PC-9 (cell line): ENCODE results near the gene KCNMB2. TPM values are rescaled to one million over a fixed set of nuclear protein-coding genes. Genes with fewer than 3 reads are reported as not detected.

ENCODE experiments used
- BruUV-seq: library from RNA; stranded (reverse); fragments of 400-500 nt; replicated peaks from 2 replicates; lab custom pipeline; 2021; lab: Mats Ljungman, UMichigan
- CTCF ChIA-PET: fragments of 300-600 bp; sonication (Branson Sonifier 250); formaldehyde crosslinking; loops from one replicate; lab custom pipeline; 2022; ENCODE audit warnings: antibody characterized with exemption; lab: Charles Lee
- POLR2A ChIA-PET: fragments of 300-600 bp; sonication (Branson Sonifier 250); formaldehyde crosslinking; loops from one replicate; lab custom pipeline; 2022; ENCODE audit warnings: antibody characterized with exemption; ENCODE audit not compliant: unreplicated experiment; lab: Charles Lee
- DNase-seq, 2 experiments: peaks; one replicate each; pipeline versions ENCODE4 v3.0.0 to v3.0.0-alpha.2; 2015 to 2022; ENCODE audit warnings: mixed read lengths in 1 of 2
- H2AFZ ChIP-seq: fragments of 200-600 bp; sonication (generic); 2 replicates; pipeline ENCODE4 v1.8.1; 2017; ENCODE audit warnings: antibody characterized with exemption
- H3F3A ChIP-seq: fragments of 200-600 bp; sonication (generic); 2 replicates; pipeline ENCODE4 v1.8.1; 2017; ENCODE audit warnings: antibody characterized with exemption, mild to moderate bottlenecking, low read depth; ENCODE audit not compliant: insufficient read depth
- H3K27ac ChIP-seq: fragments of 200-600 bp; sonication (generic); 2 replicates; pipeline ENCODE4 v1.6.1; 2016; ENCODE audit warnings: mixed run types
- H3K27me3 ChIP-seq: fragments of 200-600 bp; sonication (generic); 2 replicates; pipeline ENCODE4 v1.6.1; 2016; ENCODE audit warnings: low read depth, mixed run types; ENCODE audit not compliant: insufficient read depth
- H3K36me3 ChIP-seq: fragments of 200-600 bp; sonication (generic); 2 replicates; pipeline ENCODE4 v1.6.1; 2016; ENCODE audit warnings: low read depth, mixed run types
- H3K4me1 ChIP-seq: fragments of 200-600 bp; sonication (generic); replicated peaks from 2 replicates; pipeline ENCODE4 v1.6.1; 2016; ENCODE audit warnings: mixed run types; ENCODE audit not compliant: insufficient read depth
- H3K4me2 ChIP-seq: fragments of 200-600 bp; sonication (generic); 2 replicates; pipeline ENCODE4 v1.6.1; 2017; ENCODE audit warnings: mixed run types
- H3K4me3 ChIP-seq: fragments of 200-600 bp; sonication (generic); 2 replicates; pipeline ENCODE4 v1.6.1; 2016; ENCODE audit warnings: mixed run types
- H3K79me2 ChIP-seq: fragments of 200-600 bp; sonication (generic); 2 replicates; pipeline ENCODE4 v1.6.1; 2017; ENCODE audit warnings: low read depth, mixed run types
- H3K9me2 ChIP-seq: fragments of 200-600 bp; sonication (generic); 2 replicates; pipeline ENCODE4 v1.8.1; 2017; ENCODE audit warnings: mild to moderate bottlenecking; ENCODE audit not compliant: insufficient read depth
- H3K9me3 ChIP-seq: fragments of 200-600 bp; sonication (generic); 2 replicates; pipeline ENCODE4 v1.8.1; 2016; ENCODE audit warnings: low read depth; ENCODE audit not compliant: insufficient read depth
- H4K20me1 ChIP-seq: fragments of 200-600 bp; sonication (generic); 2 replicates; pipeline ENCODE4 v1.8.1; 2017; ENCODE audit not compliant: insufficient read depth
- CTCF ChIP-seq: fragments of 200-600 bp; sonication (generic); conservative IDR thresholded peaks from 2 replicates; pipeline ENCODE4 v1.6.1; 2017; ENCODE audit warnings: mixed run types, antibody characterized with exemption, mild to moderate bottlenecking, moderate library complexity
- EZH2 ChIP-seq: fragments of 200-600 bp; sonication (generic); IDR thresholded peaks from 2 replicates; pipeline ENCODE4 v1.8.0; 2017; ENCODE audit warnings: antibody characterized with exemption, low read depth
- intact Hi-C: fragments of 100-400 bp; cut with micrococcal nuclease; formaldehyde crosslinking; loops from one replicate; pipeline ENCODE4 v1.10.0; 2022; ENCODE audit not compliant: unreplicated experiment
- total RNA-seq: library from RNA; stranded (reverse); gene quantifications from 2 replicates; pipeline ENCODE4 v1.2.3, GENCODE V29; 2021

Gene KCNMB2
- total RNA-seq, 1 experiment from 2014 or later = not detected

GRCh38 chr3:178603735-178604134, 67.5 kb downstream of the KCNMB2 start:
- no peak for TF ChIP-seq EZH2
- no peak for TF ChIP-seq CTCF
- intact Hi-C loops = no loop called here
- Histone ChIP-seq H3K4me2 (no peak overlapping the region), H3K4me3 (no peak overlapping the region), H2AFZ (no peak overlapping the region), H3K27me3 (no peaks in the 10 kb centered on the region), H3K4me1 (no peaks in the 10 kb centered on the region), H4K20me1 (no peaks in the 10 kb centered on the region), H3K36me3 (no peaks in the 10 kb centered on the region), H3F3A (no peaks in the 10 kb centered on the region), H3K79me2 (no peaks in the 10 kb centered on the region), H3K9me2 (no peaks in the 10 kb centered on the region), H3K27ac (no peak overlapping the region), H3K9me3 (no peaks in the 10 kb centered on the region)
- ChIA-PET POLR2A (no interaction called here), CTCF (no interaction called here)
- DNase-seq = no peak
- no TSS peak for BruUV-seq

GRCh38 chr3:178618197-178618596, 82.0 kb downstream of the KCNMB2 start:
- no peaks in the 10 kb centered on the region for H3F3A ChIP-seq
- ChIA-PET POLR2A (no interaction called here), CTCF (no interaction called here)
- H3K4me2 ChIP-seq = no peak overlapping the region
- H3K9me3 ChIP-seq = no peaks in the 10 kb centered on the region
- no peaks in the 10 kb centered on the region for H3K4me1 ChIP-seq
- no peaks in the 10 kb centered on the region for H3K36me3 ChIP-seq
- no peak overlapping the region for H3K27ac ChIP-seq
- no peaks in the 10 kb centered on the region for H4K20me1 ChIP-seq
- TF ChIP-seq CTCF = no peak
- TF ChIP-seq EZH2 = no peak
- DNase-seq = no peak
- no peaks in the 10 kb centered on the region for H3K9me2 ChIP-seq
- no peaks in the 10 kb centered on the region for H3K27me3 ChIP-seq
- H3K4me3 ChIP-seq = no peak overlapping the region
- intact Hi-C loops = no loop called here
- no peaks in the 10 kb centered on the region for H3K79me2 ChIP-seq
- BruUV-seq = no TSS peak
- H2AFZ ChIP-seq = no peak overlapping the region

GRCh38 chr3:178618896-178619295, 82.7 kb downstream of the KCNMB2 start:
- no TSS peak for BruUV-seq
- H3K79me2 ChIP-seq = no peaks in the 10 kb centered on the region
- CTCF ChIA-PET = no interaction called here
- H3K27me3 ChIP-seq = no peaks in the 10 kb centered on the region
- H3K9me2 ChIP-seq = no peaks in the 10 kb centered on the region
- no peak overlapping the region for H3K4me3 ChIP-seq
- no peaks in the 10 kb centered on the region for H3F3A ChIP-seq
- TF ChIP-seq EZH2 (no peak), CTCF (no peak)
- no peak overlapping the region for H3K27ac ChIP-seq
- intact Hi-C loops = no loop called here
- POLR2A ChIA-PET = no interaction called here
- H3K4me1 ChIP-seq = no peaks in the 10 kb centered on the region
- no peaks in the 10 kb centered on the region for H3K36me3 ChIP-seq
- no peaks in the 10 kb centered on the region for H3K9me3 ChIP-seq
- no peak overlapping the region for H3K4me2 ChIP-seq
- no peak overlapping the region for H2AFZ ChIP-seq
- H4K20me1 ChIP-seq = no peaks in the 10 kb centered on the region
- no peak for DNase-seq
